ENCODE data around the gene OPTN.
A peak's percentile ranks its signal among the peaks of the same experiment; 100 is the strongest.
"Not testable (repeated sequence)": the region's sequence is repeated elsewhere in the genome, so short reads cannot be mapped to it uniquely, and the experiment has no call there.

OPTN gene

GRCh38 chr10:13118784-13119410 is 18.9 kb downstream of the OPTN start:
- DNase-seq (ENCODE audit: low read depth in 2 of 2, low spot score in 1 of 2), result no peak

- no peak for DNase-seq (ENCODE audit: low read depth in 2 of 2, low spot score in 1 of 2)
These were observed 21.0 kb downstream of the OPTN start for GRCh38 chr10:13120786-13121499.

- no peak for DNase-seq (ENCODE audit: low read depth in 2 of 2, low spot score in 1 of 2)
These were observed 21.5 kb downstream of the OPTN start for GRCh38 chr10:13121500-13121854.

- DNase-seq (ENCODE audit: low read depth in 2 of 2, low spot score in 1 of 2), result no peak
These were observed 36.7 kb downstream of the OPTN start for GRCh38 chr10:13136651-13137050.

- DNase-seq (ENCODE audit: low read depth in 2 of 2, low spot score in 1 of 2), result no peak
These were observed 39.2 kb downstream of the OPTN start for GRCh38 chr10:13139150-13139549.

GRCh38 chr10:13139676-13140075 is 39.7 kb downstream of the OPTN start:
- DNase-seq (ENCODE audit: low read depth in 2 of 2, low spot score in 1 of 2), result no peak

GRCh38 chr10:13140627-13141190 is 40.7 kb downstream of the OPTN start:
- no peak for DNase-seq (ENCODE audit: low read depth in 2 of 2, low spot score in 1 of 2)

- no peak for DNase-seq (ENCODE audit: low read depth in 2 of 2, low spot score in 1 of 2)
These were observed 43.8 kb downstream of the OPTN start for GRCh38 chr10:13143766-13144165.

GRCh38 chr10:13144814-13145213 is 44.9 kb downstream of the OPTN start:
- no peak for DNase-seq (ENCODE audit: low read depth in 2 of 2, low spot score in 1 of 2)

GRCh38 chr10:13146379-13146778 is 46.4 kb downstream of the OPTN start:
- DNase-seq (ENCODE audit: low read depth in 2 of 2, low spot score in 1 of 2), result no peak

- no peak for DNase-seq (ENCODE audit: low read depth in 2 of 2, low spot score in 1 of 2)
These were observed 47.2 kb downstream of the OPTN start for GRCh38 chr10:13147161-13147560.

- DNase-seq (ENCODE audit: low read depth in 2 of 2, low spot score in 1 of 2), result no peak
These were observed 52.3 kb downstream of the OPTN start for GRCh38 chr10:13152296-13152695.

GRCh38 chr10:13155860-13156259 is 55.9 kb downstream of the OPTN start:
- not testable (repeated sequence) for DNase-seq (ENCODE audit: low read depth in 2 of 2, low spot score in 1 of 2)

GRCh38 chr10:13158401-13158800 is 58.4 kb downstream of the OPTN start:
- DNase-seq (ENCODE audit: low read depth in 2 of 2, low spot score in 1 of 2), result no peak

GRCh38 chr10:13160934-13161856 is 61.2 kb downstream of the OPTN start, which contains the start of gene MCM10:
TSS of gene MCM10 (plus strand) at chr10:13161558. CDS start at chr10:13164203, 2,645 bp downstream.
- DNase-seq (ENCODE audit: low read depth in 2 of 2, low spot score in 1 of 2), result peak; percentile 95

GRCh38 chr10:13161857-13162271 is 61.9 kb downstream of the OPTN start:
- DNase-seq (ENCODE audit: low read depth in 2 of 2, low spot score in 1 of 2), result no peak

GRCh38 chr10:13163859-13164258 is 63.9 kb downstream of the OPTN start:
- DNase-seq (ENCODE audit: low read depth in 2 of 2, low spot score in 1 of 2), result no peak

- no peak for DNase-seq (ENCODE audit: low read depth in 2 of 2, low spot score in 1 of 2)
These were observed 65.2 kb downstream of the OPTN start for GRCh38 chr10:13165177-13165576.

- DNase-seq (ENCODE audit: low read depth in 2 of 2, low spot score in 1 of 2), result no peak
These were observed 67.6 kb downstream of the OPTN start for GRCh38 chr10:13167568-13167967.

- DNase-seq (ENCODE audit: low read depth in 2 of 2, low spot score in 1 of 2), result no peak
These were observed 68.8 kb downstream of the OPTN start for GRCh38 chr10:13168781-13169180.

- DNase-seq (ENCODE audit: low read depth in 2 of 2, low spot score in 1 of 2), result no peak
These were observed 73.7 kb downstream of the OPTN start for GRCh38 chr10:13173616-13174015.

Measured in stimulated activated CD8-positive, alpha-beta memory T cell treated with anti-CD3 and anti-CD28 coated beads, Interleukin-4, amount 100 ng/mL, for 4 hours (primary cell).